Right kidney (tissue), 1 donor: Measurements from ENCODE around the gene RXRA.

Experiments used
- DNase-seq: peaks from one replicate; pipeline ENCODE4 v3.0.0-alpha.2; 2016

RXRA gene

GRCh38 chr9:134353539-134353938 lies 27.3 kb downstream of the RXRA start:
- no peak for DNase-seq

- DNase-seq: no peak
Measured at GRCh38 chr9:134355158-134355557, 28.9 kb downstream of the RXRA start.

GRCh38 chr9:134355561-134356279 lies 29.5 kb downstream of the RXRA start:
- DNase-seq: no peak

- no peak for DNase-seq
Measured at GRCh38 chr9:134356496-134357470, 30.5 kb downstream of the RXRA start.

GRCh38 chr9:134357631-134358025 lies 31.4 kb downstream of the RXRA start:
- no peak for DNase-seq

- no peak for DNase-seq
Measured at GRCh38 chr9:134358026-134358661, 31.9 kb downstream of the RXRA start.

- DNase-seq: no peak
Measured at GRCh38 chr9:134358662-134359319, 32.5 kb downstream of the RXRA start.

GRCh38 chr9:134359493-134360179 lies 33.4 kb downstream of the RXRA start:
- DNase-seq: no peak

- no peak for DNase-seq
Measured at GRCh38 chr9:134360180-134360759, 34.0 kb downstream of the RXRA start.

GRCh38 chr9:134360897-134361296 lies 34.6 kb downstream of the RXRA start:
- DNase-seq: no peak

- no peak for DNase-seq
Measured at GRCh38 chr9:134361426-134361825, 35.2 kb downstream of the RXRA start.

GRCh38 chr9:134361843-134362414 lies 35.7 kb downstream of the RXRA start:
- no peak for DNase-seq

GRCh38 chr9:134363450-134363849 lies 37.2 kb downstream of the RXRA start:
- DNase-seq: no peak

- no peak for DNase-seq
Measured at GRCh38 chr9:134364391-134365114, 38.3 kb downstream of the RXRA start.

- DNase-seq: no peak
Measured at GRCh38 chr9:134365115-134365596, 38.9 kb downstream of the RXRA start.

- no peak for DNase-seq
Measured at GRCh38 chr9:134365791-134366222, 39.6 kb downstream of the RXRA start.

GRCh38 chr9:134366223-134367031 lies 40.2 kb downstream of the RXRA start:
- no peak for DNase-seq

- DNase-seq: no peak
Measured at GRCh38 chr9:134367061-134367460, 40.8 kb downstream of the RXRA start.
